ENCODE results near the gene WDR35.
"Not testable (repeated sequence)": the region's sequence is repeated elsewhere in the genome, so short reads cannot be mapped to it uniquely, and the experiment has no call there.

The WDR35 gene

DNA sequence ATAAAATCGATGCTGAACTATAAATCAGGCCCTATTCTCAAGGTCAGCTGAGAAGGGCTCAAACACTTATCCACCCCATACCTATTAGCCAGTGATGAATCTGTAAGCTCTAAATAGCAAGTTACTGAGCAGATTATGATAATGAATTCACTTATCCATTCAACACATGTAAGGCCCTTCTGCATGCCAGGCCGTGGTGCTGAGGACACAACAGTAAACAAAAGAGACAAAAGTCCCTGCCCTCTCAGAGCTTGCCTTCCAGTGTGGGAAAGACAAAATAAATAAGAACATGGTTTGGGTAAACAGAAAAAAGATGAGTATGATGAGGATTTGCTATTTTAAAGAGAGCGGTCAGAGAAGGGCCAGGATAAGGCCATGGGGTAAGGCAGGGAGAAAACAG is 99.8 kb downstream of the WDR35 start:
- no peak for DNase-seq

DNA sequence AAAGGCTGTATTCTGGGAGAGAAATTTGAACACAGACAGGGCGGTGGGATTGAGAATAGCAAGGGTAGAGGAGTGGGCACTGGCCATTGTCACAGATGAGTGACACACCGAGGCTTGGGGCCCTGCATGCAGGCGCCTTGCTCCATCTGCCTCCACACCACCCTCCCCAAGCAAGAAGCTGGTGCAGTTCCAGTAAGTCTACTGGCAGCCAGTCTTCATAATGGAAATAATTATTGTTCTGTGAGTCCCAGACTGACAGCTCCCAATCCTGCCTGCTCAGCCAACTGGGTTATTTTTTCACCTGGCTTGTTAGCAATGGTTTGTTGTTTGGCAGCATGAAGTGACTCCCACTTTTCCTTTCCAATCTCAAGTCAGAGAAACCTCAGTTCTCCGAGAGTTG is 101.1 kb downstream of the WDR35 start:
- DNase-seq: no peak

DNA sequence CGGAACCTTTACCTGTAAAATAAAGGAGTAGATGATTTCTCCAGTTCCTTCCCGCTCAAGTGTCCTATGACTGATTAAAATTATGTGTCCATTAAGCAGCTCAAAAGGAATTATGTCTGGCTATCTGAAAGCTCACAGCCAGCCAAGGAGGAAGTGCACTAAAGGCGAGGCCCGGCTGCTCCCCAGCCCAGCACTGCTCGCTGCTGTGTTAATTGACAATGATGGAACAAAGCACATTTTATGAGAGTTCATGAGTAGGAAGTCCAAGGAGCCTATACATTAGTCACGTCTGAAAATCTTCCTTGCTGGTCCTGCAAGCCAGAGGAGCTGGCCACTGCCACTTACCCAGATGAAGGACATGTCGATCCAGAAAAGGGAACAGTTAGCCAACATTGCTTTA is 102.4 kb downstream of the WDR35 start:
- DNase-seq: no peak

DNA sequence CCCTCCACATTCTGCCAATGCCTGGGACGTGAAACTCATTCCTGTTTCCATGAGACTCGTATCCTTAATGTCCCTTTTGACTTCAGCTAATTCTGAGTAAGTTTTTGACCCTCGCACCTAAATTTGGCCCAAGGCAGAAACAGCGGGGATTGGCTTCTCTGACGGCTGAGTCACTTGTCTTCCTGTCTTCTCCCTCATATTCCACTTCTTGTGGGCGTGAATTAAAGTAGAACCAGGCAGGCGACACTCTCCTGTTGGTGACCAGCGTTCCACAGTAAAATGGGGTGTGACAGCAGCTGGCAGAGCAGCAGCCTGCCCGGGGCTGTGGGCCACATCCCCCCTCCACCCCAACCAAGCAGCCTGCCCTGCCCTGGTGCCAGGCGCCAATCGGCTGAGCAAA is 103.6 kb downstream of the WDR35 start:
- no peak for DNase-seq

DNA sequence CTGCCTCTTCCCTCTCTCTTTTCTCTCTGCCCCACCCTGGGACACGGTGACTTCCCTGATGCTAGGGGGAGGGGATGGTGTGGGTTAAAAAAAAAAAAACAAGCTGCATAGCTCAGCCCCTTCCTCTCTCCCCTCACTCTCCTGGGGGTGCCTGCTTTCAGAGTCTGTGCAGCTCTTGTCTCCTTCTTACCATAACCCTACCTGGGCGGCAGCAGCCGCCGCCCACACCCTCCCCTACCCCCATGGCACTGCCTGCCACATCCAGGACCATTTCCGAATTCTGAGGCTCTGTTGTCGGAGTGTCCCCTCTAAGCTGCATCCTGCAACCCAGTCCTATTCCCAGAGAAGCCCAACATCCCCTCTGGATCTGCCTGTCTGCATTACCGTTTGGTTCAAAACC is 104.1 kb downstream of the WDR35 start:
- DNase-seq: no peak

DNA sequence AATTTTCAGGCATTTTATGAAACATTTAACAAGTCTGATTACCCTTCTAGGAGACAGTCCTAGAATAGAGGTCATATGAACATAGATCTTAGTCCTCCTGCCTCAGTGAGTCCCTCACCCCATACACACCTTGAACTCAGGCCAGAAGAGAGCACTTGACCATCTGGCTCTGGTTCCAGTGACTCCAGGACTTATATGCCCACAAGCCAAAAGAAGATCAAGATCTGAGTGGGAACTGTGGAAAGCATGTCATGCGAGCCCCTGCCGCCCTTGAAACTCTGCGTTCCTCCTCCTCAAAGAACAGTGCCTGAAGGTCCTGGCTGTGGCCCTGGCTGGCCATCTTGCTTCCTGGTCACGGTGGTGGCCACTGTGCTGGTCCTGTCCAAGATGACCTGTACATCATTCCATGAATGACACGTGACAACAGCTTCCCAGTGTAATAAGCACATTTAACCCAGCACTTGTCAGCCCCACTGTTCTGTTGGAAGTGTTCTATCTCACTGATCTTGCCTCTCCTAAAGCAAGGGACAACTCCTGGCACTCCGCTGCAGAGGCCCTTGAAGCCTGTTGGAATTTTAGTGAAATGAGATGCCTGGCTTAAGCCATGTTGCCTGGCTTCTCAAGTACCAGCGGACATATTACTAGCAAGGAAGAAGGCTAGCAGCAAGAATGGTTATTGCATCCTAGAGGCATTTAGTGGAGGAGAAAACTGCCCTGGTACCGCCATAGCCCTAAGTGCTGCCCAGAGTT is 105.8 kb downstream of the WDR35 start:
- DNase-seq: no peak

DNA sequence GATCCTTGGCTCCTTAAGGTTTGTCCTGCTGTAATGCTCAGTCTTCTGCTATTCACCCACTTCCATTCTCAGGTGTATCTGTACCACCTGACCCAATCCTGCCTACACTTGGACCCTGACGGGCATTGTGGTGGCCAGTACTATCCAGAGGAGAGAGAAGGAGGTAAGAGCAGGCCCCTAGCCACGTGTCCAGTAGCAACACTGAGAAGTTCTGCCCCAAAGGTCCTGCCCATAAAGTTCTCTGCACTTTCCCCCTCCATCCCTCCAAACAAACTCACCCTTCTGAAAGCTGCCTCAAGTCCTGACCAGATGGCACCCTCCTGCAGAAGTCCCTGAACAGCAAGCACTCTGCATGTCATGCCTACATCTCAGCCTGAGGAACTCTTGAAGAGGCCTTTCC is 106.4 kb downstream of the WDR35 start:
- no peak for DNase-seq

DNA sequence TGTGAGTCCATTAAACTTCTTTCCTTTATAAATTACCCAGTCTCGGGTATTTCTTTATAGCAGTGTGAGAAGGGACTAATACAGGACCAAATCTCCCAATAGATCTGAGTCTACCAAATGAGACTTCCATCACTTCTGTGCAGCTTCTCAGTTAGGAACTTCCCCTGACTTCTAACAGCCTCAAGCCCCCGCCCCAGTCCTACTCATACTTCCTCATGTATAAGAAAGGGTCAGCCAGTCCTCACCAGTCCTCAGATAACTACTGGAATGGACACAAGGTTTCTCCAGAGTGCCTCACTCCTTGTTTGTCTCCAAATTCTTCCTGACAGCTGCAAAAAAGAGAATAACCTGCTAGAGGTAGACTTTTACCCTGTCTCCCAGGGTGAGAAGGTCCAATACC is 107.6 kb downstream of the WDR35 start:
- no peak for DNase-seq

DNA sequence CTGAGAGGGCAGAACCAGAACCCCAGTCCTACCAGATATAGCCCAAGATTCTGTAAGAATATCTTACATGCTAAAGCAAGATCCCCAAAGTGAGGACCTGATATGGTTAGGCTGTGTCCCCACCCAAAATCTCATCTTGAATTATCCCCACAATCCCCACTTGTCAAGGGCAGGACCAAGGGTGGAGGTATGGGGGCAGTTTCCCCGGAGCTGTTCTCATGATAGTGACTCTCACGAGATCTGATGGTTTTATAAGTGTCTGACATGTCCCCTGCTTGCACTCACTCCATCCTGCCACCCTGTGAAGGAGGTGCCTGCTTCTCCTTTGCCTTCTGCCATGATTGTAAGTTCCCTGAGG is 108.0 kb downstream of the WDR35 start:
- no peak for DNase-seq

DNA sequence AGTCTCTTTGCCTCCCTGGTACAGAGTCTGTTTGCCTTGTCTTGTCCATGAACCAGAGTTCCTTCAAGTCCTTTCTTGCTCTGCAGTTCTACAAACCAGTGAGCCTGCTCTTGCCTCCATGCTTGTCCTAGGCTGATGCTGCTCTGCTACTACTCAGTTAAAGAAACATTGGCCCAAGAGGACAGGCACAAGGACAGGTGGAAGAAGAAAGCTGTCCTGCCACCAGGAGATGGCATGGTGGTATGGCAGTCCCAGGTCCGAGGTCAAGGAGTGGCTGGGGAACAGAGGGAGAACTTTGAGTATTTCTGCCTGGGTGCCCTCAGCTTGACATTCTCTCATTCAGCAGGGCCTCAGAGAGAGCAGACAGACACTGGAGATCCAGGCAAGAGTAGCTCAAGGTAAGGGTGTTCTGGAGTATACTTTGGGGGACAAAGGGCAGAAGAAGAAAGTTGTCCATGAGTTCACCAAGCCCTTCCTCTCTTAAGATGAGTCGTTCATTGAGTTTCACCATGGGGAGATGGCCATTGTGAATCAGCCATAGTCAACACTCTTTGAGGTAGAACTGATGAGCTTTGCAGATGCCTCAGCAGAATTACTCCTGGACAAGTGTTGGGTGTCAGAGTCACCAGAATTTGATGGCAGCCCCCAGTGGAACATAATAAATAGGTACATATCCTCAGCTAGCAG is 108.5 kb downstream of the WDR35 start:
- no peak for DNase-seq

DNA sequence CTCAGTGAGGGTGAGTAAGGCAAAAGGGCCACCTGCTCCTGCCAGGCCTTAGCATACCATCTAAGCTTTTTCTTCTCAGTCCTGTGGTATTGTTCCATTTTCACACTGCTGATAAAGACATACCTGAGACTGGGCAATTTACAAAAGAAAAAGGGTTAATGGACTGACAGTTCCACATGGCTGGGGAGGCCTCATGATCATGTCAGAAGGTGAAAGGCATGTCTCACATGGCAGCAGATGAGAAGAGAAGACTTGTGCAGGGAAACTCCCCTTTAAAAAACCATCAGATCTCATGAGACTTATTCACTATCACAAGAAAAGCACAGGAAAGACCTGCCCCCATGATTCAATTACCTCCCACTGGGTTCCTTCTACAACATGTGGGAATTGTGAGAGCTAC is 109.7 kb downstream of the WDR35 start:
- not testable (repeated sequence) for DNase-seq

DNA sequence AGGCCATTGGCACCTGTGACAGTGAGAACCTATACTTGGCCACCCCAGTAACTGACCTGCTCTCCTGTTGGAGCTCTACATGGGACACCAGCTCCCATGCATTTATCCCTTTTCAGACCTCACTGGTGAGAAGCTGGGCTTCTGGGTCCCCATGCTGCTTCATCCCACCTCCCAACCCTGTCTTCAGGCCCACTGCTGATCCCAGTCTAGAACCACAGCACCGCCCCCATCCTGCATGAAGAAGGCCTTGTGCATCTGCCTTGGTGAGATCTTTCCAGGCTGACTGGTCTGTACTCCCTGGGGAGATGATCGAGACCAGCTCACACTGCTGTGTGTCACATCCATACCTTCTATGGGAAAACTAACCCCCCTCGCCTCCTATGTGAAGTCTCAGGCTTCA is 110.8 kb downstream of the WDR35 start:
- DNase-seq: no peak

DNA sequence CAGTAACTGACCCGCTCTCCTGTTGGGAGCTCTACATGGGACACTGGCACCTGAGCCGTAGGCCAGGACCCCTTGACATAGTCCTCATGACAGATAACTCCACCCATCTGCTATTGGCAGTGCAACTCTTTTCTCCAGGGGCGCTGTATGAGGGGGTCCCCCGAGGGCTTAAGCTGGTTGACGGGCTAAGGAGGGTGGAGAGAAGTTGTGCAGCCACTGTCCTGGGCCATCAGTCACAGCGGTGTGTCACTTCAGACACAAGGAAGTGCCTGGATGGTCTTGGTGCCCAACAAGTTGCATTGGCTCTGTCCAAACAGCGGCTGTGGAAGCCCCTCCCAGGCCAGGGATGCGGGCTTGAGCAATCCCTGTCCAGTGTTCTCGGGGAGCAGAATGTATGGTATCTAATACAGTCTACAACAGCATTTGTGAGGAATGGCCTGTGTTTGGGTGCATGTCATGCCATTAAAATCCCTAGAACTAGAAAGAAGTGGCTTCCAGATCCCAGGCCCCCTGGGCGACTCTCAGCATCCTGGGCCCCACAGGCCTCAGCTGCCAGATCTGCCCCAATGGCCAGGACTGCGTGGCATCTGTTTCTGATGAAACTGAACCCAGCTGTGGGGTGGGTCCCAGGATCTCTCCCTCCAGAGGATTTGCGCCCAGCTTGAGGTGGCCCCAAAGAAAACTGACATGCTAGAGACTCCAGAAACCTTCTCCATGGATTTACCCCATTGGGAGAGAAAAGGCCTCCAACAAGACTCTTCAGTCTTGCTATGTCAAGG is 111.4 kb downstream of the WDR35 start:
- DNase-seq: peak; percentile 50

DNA sequence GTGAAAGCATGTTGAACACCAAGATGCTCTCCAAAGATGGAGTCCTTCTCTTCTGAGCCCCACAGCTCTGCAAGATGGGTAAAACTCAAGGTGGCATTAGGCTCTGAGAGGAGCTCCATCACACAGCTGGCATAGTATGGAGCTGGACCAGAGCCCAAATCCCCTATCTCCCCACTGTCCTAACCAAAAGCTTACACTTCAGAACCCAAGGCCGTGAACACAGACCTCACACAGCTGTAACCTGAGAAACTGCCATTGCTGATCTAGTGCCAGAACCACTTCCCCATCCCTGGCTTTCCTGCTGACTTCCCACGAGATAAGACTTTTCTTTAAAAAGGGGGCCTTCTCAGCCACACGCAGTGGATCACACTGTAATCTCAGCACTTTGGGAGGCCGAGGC is 113.2 kb downstream of the WDR35 start:
- peak; percentile 36 for DNase-seq

DNA sequence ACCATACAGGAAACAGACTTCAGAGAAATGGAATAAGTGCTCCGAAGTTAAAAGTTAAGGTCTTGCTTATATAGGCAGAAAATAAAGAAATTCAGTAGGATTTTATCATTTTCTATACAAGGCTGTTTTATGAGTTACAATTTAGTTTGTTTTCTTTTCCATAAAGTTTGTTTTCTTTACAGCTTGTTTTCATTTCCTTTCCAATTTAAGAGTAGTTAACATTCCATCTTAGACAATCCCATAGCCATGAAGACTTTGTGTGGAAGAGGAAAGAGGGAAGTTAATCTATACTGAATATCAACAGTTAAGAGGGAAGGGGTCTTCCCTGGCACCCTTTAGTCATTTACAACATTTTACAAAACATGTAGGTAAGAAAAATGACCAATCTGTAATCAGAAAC is 114.6 kb downstream of the WDR35 start:
- DNase-seq: no peak

DNA sequence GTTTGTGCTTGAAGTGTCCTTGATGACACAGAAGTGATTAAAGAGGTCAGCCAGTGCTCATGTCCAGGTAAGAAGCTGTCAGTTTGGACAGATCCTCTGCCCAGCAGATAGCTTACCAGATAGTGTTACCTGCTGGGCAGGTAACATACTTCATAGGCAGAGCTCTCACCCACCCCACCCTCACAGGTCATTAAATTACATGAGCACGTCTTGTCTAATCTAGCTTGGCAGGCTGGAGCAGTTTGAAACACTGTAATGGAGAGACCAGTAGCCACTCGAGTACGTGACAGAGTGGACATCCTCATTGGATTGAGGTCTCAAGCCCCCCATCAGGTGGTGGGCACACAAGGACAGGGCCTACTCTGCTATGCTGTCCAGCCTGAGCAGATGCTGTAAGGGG is 115.2 kb downstream of the WDR35 start:
- DNase-seq: peak; percentile 49

DNA sequence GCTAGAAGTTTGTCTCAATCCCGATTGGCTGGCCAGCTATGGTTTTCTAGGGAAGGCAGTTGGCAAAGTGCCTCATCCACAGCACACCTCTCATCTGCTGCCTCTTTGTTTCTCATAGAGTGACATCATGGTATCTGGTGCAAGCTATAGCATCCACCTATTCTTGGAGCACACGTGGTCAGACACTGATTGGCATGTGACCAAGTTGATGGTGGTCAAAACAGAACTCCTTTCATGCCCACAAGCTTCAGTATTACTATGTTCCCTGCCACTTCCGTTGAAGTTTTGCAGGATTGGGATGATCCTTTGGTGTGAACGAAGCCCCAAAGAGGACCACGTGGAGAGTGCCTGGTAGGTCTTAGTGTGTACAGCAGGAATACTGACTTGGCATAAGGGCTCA is 116.9 kb downstream of the WDR35 start:
- DNase-seq: no peak

DNA sequence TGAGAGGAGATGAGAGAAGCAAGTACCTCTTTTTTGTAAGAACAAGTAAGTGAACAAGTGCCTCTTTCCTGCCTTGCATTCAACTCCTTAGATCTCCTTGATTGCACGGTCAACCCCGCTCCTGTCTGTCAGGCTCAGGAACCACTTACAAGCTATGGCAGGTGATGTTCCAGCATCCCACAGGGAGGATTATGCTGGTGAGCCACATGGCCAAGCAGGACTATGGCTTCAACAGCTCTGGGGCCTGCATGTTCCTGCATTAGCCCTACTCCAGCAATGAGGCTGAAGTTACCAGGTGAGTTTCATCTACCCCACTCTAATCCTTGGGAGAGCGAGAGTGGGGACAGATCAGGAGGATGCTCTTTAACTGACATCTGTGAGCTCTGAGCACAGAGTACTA is 117.6 kb downstream of the WDR35 start:
- peak; percentile 56 for DNase-seq

DNA sequence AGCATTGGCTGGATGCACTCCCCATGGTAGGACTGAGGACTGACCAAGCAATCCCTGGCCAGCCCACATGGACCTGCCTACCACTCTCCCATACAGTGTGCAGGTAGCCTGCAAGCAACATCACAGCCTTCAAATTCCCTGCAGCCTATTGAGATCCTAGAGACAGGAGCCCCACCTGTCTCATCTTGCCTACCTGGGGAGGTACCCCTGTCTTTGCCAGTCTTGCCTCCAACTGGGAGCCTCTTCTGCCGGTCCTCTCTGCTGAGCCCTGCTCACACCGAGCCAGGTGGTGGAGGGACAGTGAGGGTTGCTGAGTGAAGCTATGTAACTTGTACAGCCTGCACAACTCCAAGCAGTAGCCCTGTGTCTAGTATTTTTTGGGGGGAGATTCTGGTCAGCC is 118.1 kb downstream of the WDR35 start:
- DNase-seq: peak; percentile 47

DNA sequence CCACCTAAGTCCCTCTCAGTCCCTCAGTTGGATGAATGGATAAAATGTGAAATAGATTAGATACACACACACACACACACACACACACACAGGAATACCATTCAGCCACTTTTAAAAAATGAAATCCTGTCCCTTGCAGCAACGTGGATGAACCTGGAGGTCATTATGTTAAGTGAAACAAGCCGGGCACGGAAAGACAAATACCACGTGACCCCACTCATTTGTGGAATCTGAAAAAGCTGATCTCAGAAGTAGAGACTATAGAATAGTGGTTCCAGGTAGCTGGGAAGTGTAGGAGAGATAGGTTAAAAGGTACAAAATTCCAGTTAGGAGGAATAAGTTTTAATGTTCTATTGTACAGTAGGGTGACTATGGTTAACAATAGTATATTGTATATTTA is 119.1 kb downstream of the WDR35 start:
- no peak for DNase-seq

DNA sequence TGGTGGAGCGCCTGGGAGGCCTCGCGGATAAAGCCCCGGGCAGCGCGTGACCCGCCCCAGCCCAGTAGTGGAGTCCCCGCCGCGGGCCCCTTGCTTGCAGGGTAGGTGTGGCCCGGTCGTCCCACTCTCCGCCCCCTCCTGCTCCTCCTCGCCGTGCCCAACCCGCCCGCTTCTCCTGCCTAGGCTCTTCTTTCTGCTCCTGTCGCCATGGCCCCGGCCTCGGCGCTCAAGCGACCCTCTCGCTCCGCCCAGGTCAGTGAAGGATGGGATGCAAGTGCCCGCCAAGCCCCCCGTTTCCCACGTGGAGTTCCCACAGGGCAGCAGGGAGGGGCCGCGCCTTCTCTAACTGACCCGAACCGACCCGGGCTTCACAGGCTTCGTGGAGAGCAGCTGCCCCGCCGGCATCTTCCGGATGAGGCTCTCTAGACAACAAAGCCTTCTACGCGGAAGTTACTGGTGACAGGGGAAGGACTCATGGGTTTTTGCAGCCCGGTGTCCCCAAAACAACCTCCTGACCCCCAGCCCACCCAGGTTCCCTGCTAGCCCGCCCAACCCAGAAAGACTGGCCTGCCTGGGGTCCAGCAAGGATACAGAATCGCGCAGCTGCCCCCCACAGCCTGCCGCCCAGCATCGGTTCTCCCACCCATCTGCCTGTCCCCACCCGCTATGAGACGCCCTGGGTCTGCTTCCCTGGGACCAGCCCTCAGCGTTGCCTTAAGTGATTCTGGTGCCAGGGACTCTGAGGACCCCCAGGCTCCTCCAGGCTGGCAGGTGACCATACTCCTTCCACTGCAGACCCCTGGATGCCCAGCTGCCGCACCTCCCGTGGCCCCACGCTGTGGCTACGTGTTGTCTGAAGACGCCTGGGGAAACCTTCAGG is 121.0 kb downstream of the WDR35 start:
- peak; percentile 85 for DNase-seq

DNA sequence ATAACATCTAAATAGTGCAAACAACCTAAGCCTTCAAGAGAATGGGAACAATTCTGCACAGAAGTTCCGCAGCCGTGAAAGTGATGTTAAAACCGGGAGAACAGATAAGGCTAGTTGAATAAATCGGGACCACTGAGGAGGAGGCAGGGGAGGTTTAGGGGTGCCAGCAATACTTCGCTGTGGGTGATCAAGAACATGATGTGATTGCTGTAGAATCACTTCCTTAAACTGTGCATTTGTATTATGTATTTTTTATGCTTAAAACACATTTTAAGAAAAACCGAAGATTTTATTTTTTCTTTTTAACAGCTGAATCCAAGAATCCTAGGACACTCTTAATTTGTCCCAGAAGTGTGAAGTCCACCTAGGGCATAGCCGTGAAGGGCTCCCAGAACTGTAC is 121.7 kb downstream of the WDR35 start:
- DNase-seq: no peak

DNA sequence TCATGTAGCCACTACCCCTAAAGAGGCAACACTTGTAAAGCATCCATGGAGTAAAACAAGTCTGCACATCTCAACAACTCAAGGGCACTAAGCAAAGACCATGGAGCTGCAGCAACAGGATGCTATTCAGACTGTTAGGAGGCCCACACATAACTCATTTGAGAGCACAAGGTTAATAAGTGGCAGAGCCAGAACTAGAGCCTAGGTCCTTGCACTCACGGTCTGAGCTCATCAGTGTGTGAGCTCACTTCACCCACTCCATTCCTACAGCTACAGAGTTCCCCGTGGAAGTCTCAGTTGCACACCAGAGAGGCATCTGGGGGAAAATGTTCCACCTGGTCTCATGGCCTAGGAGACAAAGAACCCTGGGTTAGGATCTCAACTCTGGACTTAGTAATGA is 123.1 kb downstream of the WDR35 start:
- DNase-seq: no peak

All from activated effector memory CD4-positive, alpha-beta T cell treated with anti-CD3 and anti-CD28 coated beads, Interleukin-2, amount 50 U/mL, for 16 hours (primary cell).